ENCODE data around the gene LRPPRC.

The LRPPRC gene

DNA sequence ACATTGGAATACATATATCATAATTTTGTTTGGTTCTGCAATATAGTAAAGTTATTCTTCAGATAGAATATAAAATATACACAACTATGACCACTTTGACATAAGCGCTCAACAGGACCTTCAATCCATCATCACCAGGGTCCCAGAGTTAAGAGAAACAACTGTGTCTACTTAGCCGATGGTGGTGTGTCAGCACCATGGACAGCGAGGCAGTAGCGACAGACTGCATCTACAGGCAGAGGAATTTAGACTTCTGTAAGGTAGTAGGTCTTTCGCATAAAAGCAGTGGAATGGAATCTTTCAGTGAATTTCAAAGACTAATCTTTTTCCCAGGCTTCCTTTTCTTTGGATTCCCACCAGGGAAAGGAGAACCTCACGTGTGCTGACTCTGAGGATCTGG, 20.5 kb upstream of the LRPPRC start:
- no peak for TF ChIP-seq CTCF (IDR thresholded peaks at IDR 0.05)

- no peak for TF ChIP-seq CTCF (IDR thresholded peaks at IDR 0.05)
Observed at GRCh38 chr2:44015239-44015638, 19.4 kb upstream of the LRPPRC start.

DNA sequence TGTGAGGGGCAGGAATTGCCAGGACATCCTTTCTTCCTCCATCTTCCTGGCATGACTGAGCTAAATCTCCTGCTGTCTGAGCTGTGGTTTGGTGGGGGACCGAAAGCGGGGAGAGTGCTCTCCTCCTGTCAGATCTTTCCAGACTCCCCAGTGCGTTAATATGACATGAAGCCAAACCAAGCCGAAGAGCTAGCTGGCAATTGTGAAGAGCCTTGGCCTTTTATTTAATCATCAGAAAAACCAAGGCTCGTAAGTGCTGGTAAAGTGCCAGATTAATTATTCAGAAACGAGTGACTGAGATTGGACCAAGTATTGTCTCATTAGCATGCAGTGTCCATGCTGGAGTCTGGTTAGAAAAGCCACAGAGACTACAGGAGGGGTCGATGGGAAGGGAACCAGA, 14.5 kb upstream of the LRPPRC start:
- TF ChIP-seq CTCF (IDR thresholded peaks at IDR 0.05), result no peak

GRCh38 chr2:44009136-44009735, 13.4 kb upstream of the LRPPRC start:
- no peak for TF ChIP-seq CTCF (IDR thresholded peaks at IDR 0.05)

- no peak for TF ChIP-seq CTCF (IDR thresholded peaks at IDR 0.05)
Observed at GRCh38 chr2:44005846-44006245, 10.1 kb upstream of the LRPPRC start.

- TF ChIP-seq CTCF (IDR thresholded peaks at IDR 0.05), result no peak
Observed at GRCh38 chr2:44004735-44005602, 9.2 kb upstream of the LRPPRC start.

DNA sequence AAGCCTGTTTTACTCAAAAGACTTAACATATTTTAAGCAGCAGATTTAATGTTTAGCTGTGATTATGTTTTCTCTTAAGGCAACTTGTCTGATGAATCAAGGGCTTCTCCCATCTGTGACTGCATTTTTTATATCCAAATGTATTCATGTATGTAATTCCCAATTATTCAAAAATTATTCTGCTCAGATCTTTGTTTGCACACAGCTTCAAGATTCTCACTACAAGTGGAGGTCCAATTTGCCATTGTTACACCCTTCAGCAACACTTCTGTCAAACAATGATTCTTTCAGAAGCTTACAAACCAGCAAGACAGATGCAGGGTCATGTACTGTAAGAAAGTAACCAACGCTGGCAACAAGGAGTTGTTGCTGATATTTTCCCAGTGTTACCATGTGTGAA, 5.9 kb upstream of the LRPPRC start:
- no peak for TF ChIP-seq CTCF (IDR thresholded peaks at IDR 0.05)

Data from LNCAP (cell line).